Fibroblast of lung (primary cell): ENCODE measurements around the gene ZNF664. TPM values are rescaled to one million over a fixed set of nuclear protein-coding genes. Genes with fewer than 3 reads are reported as not detected.

ENCODE experiments used
- DNase-seq, 2 donors: peaks; one replicate each; pipeline versions ENCODE4 v3.0.0 to v3.0.0-alpha.2; 2010; ENCODE audit warnings: low read depth in 2 of 2
- H2AFZ ChIP-seq: 2 replicates; pipeline ENCODE4 v1.5.1; 2012; ENCODE audit warnings: low read length, control low read depth, inconsistent platforms
- H3K27ac ChIP-seq: 2 replicates; pipeline ENCODE4 v1.5.1; 2011; ENCODE audit warnings: low read length, control low read depth; ENCODE audit not compliant: insufficient read depth
- H3K27me3 ChIP-seq: 2 replicates; pipeline ENCODE4 v1.5.1; 2011; ENCODE audit warnings: mild to moderate bottlenecking, low read length; ENCODE audit not compliant: control insufficient read depth, insufficient read depth
- H3K36me3 ChIP-seq: 2 replicates; pipeline ENCODE4 v1.5.1; 2011; ENCODE audit warnings: low read length; ENCODE audit not compliant: control insufficient read depth, insufficient read depth
- H3K4me1 ChIP-seq: 2 replicates; pipeline ENCODE4 v1.5.1; 2011; ENCODE audit warnings: low read length; ENCODE audit not compliant: control insufficient read depth, insufficient read depth; ENCODE audit errors: extremely low read depth
- H3K4me2 ChIP-seq: 2 replicates; pipeline ENCODE4 v1.5.1; 2011; ENCODE audit warnings: low read length, control low read depth; ENCODE audit not compliant: insufficient read depth; ENCODE audit errors: extremely low read depth
- H3K4me3 ChIP-seq, 4 experiments: fragments of 200-600 bp in 1 of 4; sonication (generic) in 1 of 4; replicated peaks in 1 of 4; 2 replicates each; pipeline ENCODE4 v1.5.1; 2011 to 2016; ENCODE audit warnings: low read length in 4 of 4, low read depth in 3 of 4, mild to moderate bottlenecking in 3 of 4, control low read depth in 2 of 4, inconsistent platforms in 1 of 4, mixed read lengths in 1 of 4; ENCODE audit not compliant: insufficient read depth in 1 of 4; ENCODE audit errors: control extremely low read depth in 1 of 4
- H3K79me2 ChIP-seq: 2 replicates; pipeline ENCODE4 v1.5.1; 2012; ENCODE audit warnings: mild to moderate bottlenecking, low read length, inconsistent platforms; ENCODE audit not compliant: control insufficient read depth, insufficient read depth
- H3K9ac ChIP-seq: 2 replicates; pipeline ENCODE4 v1.5.1; 2011; ENCODE audit warnings: mild to moderate bottlenecking, low read length, control low read depth; ENCODE audit not compliant: insufficient read depth
- H3K9me3 ChIP-seq: 2 replicates; pipeline ENCODE4 v1.5.1; 2012; ENCODE audit warnings: low read depth, low read length; ENCODE audit not compliant: control insufficient read depth, insufficient read depth
- H4K20me1 ChIP-seq: 2 replicates; pipeline ENCODE4 v1.5.1; 2011; ENCODE audit warnings: low read length; ENCODE audit not compliant: control insufficient read depth, insufficient read depth; ENCODE audit errors: extremely low read depth
- CTCF ChIP-seq, 2 donors: IDR thresholded peaks in 1 of 2; conservative IDR thresholded peaks in 1 of 2; 1 replicate in 1 of 2; 2 replicates in 1 of 2; pipeline ENCODE4 v1.5.1; 2011 to 2012; ENCODE audit warnings: low read length in 2 of 2, control low read depth in 1 of 2, inconsistent platforms in 1 of 2, low read depth in 1 of 2, mild to moderate bottlenecking in 1 of 2
- EZH2 ChIP-seq: IDR thresholded peaks from 2 replicates; pipeline ENCODE4 v1.5.1; 2012; ENCODE audit warnings: low read length, control low read depth, mild to moderate bottlenecking; ENCODE audit errors: missing control alignments
- polyA plus RNA-seq, 2 donors: library from polyadenylated mRNA; depleted of rRNA in 1 of 2; stranded (reverse) in 1 of 2; unstranded in 1 of 2; fragments of >200 nt; gene quantifications; 2 replicates each; pipeline ENCODE4 v1.2.1, GENCODE V29; 2011 to 2012; ENCODE audit warnings: missing spikeins in 1 of 2
- total RNA-seq: library from RNA; depleted of rRNA; stranded (reverse); fragments of >200 nt; gene quantifications from 2 replicates; pipeline ENCODE4 v1.2.1, GENCODE V29; 2014

ZNF664 gene
- total and polyA plus RNA-seq, 2 donors (not counting 1 experiment from before 2014, with no cell fraction given) = 43.9 to 55.1 TPM

GRCh38 chr12:123954647-123955350, 18.2 kb upstream of the ZNF664 start:
- Histone ChIP-seq H3K4me1 (peaks cover 2% of the 10 kb centered on the region), H3K4me3 (no peak overlapping the region), H3K36me3 (no peaks in the 10 kb centered on the region), H4K20me1 (no peaks in the 10 kb centered on the region), H3K27ac (no peak overlapping the region), H3K4me2 (no peak overlapping the region), H3K79me2 (no peaks in the 10 kb centered on the region), H3K27me3 (no peaks in the 10 kb centered on the region), H2AFZ (no peak overlapping the region), H3K9ac (no peak overlapping the region), H3K9me3 (no peaks in the 10 kb centered on the region)
- DNase-seq = no peak
- no peak for TF ChIP-seq EZH2
- no peak for TF ChIP-seq CTCF (conservative IDR thresholded peaks at IDR 0.05 in 1 of 2, IDR thresholded peaks at IDR 0.05 in 1 of 2; ENCODE audit: low read depth in 1 of 2, low read length in 2 of 2)

- TF ChIP-seq EZH2 (no peak), CTCF (conservative IDR thresholded peaks at IDR 0.05 in 1 of 2, IDR thresholded peaks at IDR 0.05 in 1 of 2; ENCODE audit: low read depth in 1 of 2, low read length in 2 of 2) (no peak)
- Histone ChIP-seq H4K20me1 (no peaks in the 10 kb centered on the region), H3K9ac (no peak overlapping the region), H3K79me2 (no peaks in the 10 kb centered on the region), H3K9me3 (no peaks in the 10 kb centered on the region), H3K4me2 (no peak overlapping the region), H3K4me3 (no peak overlapping the region), H3K4me1 (peaks cover 2% of the 10 kb centered on the region), H3K27ac (no peak overlapping the region), H3K27me3 (no peaks in the 10 kb centered on the region), H3K36me3 (no peaks in the 10 kb centered on the region), H2AFZ (no peak overlapping the region)
- no peak for DNase-seq
Measured at GRCh38 chr12:123956249-123956648, 16.8 kb upstream of the ZNF664 start.

GRCh38 chr12:123957196-123957595, 15.8 kb upstream of the ZNF664 start:
- H3K79me2 ChIP-seq = no peaks in the 10 kb centered on the region
- no peak overlapping the region for H3K4me2 ChIP-seq
- no peak overlapping the region for H3K4me3 ChIP-seq
- H3K4me1 ChIP-seq = peaks cover 1% of the 10 kb centered on the region
- no peaks in the 10 kb centered on the region for H4K20me1 ChIP-seq
- no peaks in the 10 kb centered on the region for H3K9me3 ChIP-seq
- H3K9ac ChIP-seq = no peak overlapping the region
- H3K27ac ChIP-seq = no peak overlapping the region
- no peak for DNase-seq
- TF ChIP-seq EZH2 (no peak), CTCF (conservative IDR thresholded peaks at IDR 0.05 in 1 of 2, IDR thresholded peaks at IDR 0.05 in 1 of 2; ENCODE audit: low read depth in 1 of 2, low read length in 2 of 2) (no peak)
- H2AFZ ChIP-seq = no peak overlapping the region
- H3K36me3 ChIP-seq = no peaks in the 10 kb centered on the region
- H3K27me3 ChIP-seq = no peaks in the 10 kb centered on the region
